ENCODE measurements around the gene SGSM1. TPM values are rescaled to one million over a fixed set of nuclear protein-coding genes. Genes with fewer than 3 reads are reported as not detected.
A peak's percentile ranks its signal among the peaks of the same experiment; 100 is the strongest.
"Not testable (repeated sequence)": the region's sequence is repeated elsewhere in the genome, so short reads cannot be mapped to it uniquely, and the experiment has no call there.

Gene SGSM1
- total RNA-seq, 1 donor from 2014 or later = 0.09 TPM

- DNase-seq = no peak
- ATAC-seq (ENCODE audit: low read depth) = no peak
- H3K4me1 Mint-ChIP-seq = peaks cover 17% of the 10 kb centered on the region
- H3K27me3 Mint-ChIP-seq = peaks cover 9% of the 10 kb centered on the region
- ChIA-PET POLR2A (no interaction called here), CTCF (interaction anchor here (1.1 kb wide), 1 partner anchor 27 kb away, joined by 3 read pairs; no protein-coding TSS in a partner anchor)
- no peak for TF ChIP-seq CTCF (IDR thresholded peaks at IDR 0.05)
- H3K36me3 Mint-ChIP-seq (ENCODE audit: low read depth) = no peaks in the 10 kb centered on the region
- no peaks in the 10 kb centered on the region for H3K9me3 Mint-ChIP-seq
- intact Hi-C loops (cut with micrococcal nuclease) = no loop called here
- H3K4me3 Mint-ChIP-seq = no peak overlapping the region
- no peak overlapping the region for H3K27ac Mint-ChIP-seq
Measured at GRCh38 chr22:24830205-24830979, 24.4 kb downstream of the SGSM1 start.

- ATAC-seq (ENCODE audit: low read depth) = peak; percentile 71
- no peak for DNase-seq
- Mint-ChIP-seq H3K36me3 (ENCODE audit: low read depth) (no peaks in the 10 kb centered on the region), H3K4me1 (peaks cover 17% of the 10 kb centered on the region), H3K27ac (peak overlapping the region; percentile 78), H3K9me3 (no peaks in the 10 kb centered on the region), H3K4me3 (no peak overlapping the region), H3K27me3 (peaks cover 11% of the 10 kb centered on the region)
- POLR2A ChIA-PET = no interaction called here
- CTCF ChIA-PET = no interaction called here
- TF ChIP-seq CTCF (IDR thresholded peaks at IDR 0.05) = no peak
- intact Hi-C loops (cut with micrococcal nuclease) = no loop called here
Measured at GRCh38 chr22:24831687-24832086, 25.7 kb downstream of the SGSM1 start.

- POLR2A ChIA-PET = interaction anchor here (0.7 kb wide), 1 partner anchor 142 kb away, joined by 4 read pairs; no protein-coding TSS in a partner anchor
- CTCF ChIA-PET = no interaction called here
- Mint-ChIP-seq H3K4me1 (peaks cover 17% of the 10 kb centered on the region), H3K4me3 (no peak overlapping the region), H3K27me3 (peaks cover 9% of the 10 kb centered on the region), H3K36me3 (ENCODE audit: low read depth) (no peaks in the 10 kb centered on the region), H3K9me3 (peaks cover 4% of the 10 kb centered on the region), H3K27ac (no peak overlapping the region)
- no peak for DNase-seq
- intact Hi-C loops (cut with micrococcal nuclease) = no loop called here
- TF ChIP-seq CTCF (IDR thresholded peaks at IDR 0.05) = no peak
- ATAC-seq (ENCODE audit: low read depth) = no peak
Measured at GRCh38 chr22:24833881-24834495, 28.0 kb downstream of the SGSM1 start.

GRCh38 chr22:24834845-24835570, 29.0 kb downstream of the SGSM1 start:
- no peak overlapping the region for H3K4me3 Mint-ChIP-seq
- ChIA-PET POLR2A (no interaction called here), CTCF (no interaction called here)
- DNase-seq (no peak), ATAC-seq (ENCODE audit: low read depth) (no peak)
- TF ChIP-seq CTCF (IDR thresholded peaks at IDR 0.05) = no peak
- no peaks in the 10 kb centered on the region for H3K36me3 Mint-ChIP-seq (ENCODE audit: low read depth)
- intact Hi-C loops (cut with micrococcal nuclease) = no loop called here
- no peak overlapping the region for H3K27ac Mint-ChIP-seq
- peaks cover 4% of the 10 kb centered on the region for H3K9me3 Mint-ChIP-seq
- H3K27me3 Mint-ChIP-seq = peaks cover 9% of the 10 kb centered on the region
- H3K4me1 Mint-ChIP-seq = peaks cover 17% of the 10 kb centered on the region

GRCh38 chr22:24836282-24836681, 30.3 kb downstream of the SGSM1 start:
- POLR2A ChIA-PET = no interaction called here
- Mint-ChIP-seq H3K27ac (no peak overlapping the region), H3K9me3 (peaks cover 4% of the 10 kb centered on the region), H3K4me3 (no peak overlapping the region), H3K27me3 (peaks cover 5% of the 10 kb centered on the region), H3K4me1 (peaks cover 11% of the 10 kb centered on the region), H3K36me3 (ENCODE audit: low read depth) (no peaks in the 10 kb centered on the region)
- CTCF ChIA-PET = no interaction called here
- no peak for DNase-seq
- no peak for ATAC-seq (ENCODE audit: low read depth)
- TF ChIP-seq CTCF (IDR thresholded peaks at IDR 0.05) = no peak
- intact Hi-C loops (cut with micrococcal nuclease) = no loop called here

- H3K4me3 Mint-ChIP-seq; H3K27me3 Mint-ChIP-seq; ATAC-seq (ENCODE audit: low read depth); H3K9me3 Mint-ChIP-seq; POLR2A ChIA-PET; DNase-seq; CTCF ChIA-PET; H3K36me3 Mint-ChIP-seq (ENCODE audit: low read depth); H3K4me1 Mint-ChIP-seq; intact Hi-C loops (cut with micrococcal nuclease); H3K27ac Mint-ChIP-seq: not testable (repeated sequence)
Measured at GRCh38 chr22:24837517-24837916, 31.5 kb downstream of the SGSM1 start.

All from activated B cell treated with CpG ODN at 0.5 μM for 24 hours (primary cell).